H54 (cell line): ENCODE results near the gene PIGU.

ENCODE experiments used
- DNase-seq: peaks from one replicate; pipeline ENCODE4 v3.0.0; 2011; ENCODE audit warnings: low spot score, mixed read lengths; ENCODE audit not compliant: insufficient read length
- FAIRE-seq: peaks from 3 replicates; lab custom pipeline; 2011; peaks lifted over from hg19 to GRCh38; lab: Jason Lieb, UNC
- POLR2A ChIP-seq: IDR thresholded peaks from 2 replicates; pipeline ENCODE4 v1.6.1; 2011; ENCODE audit warnings: low read depth, mild to moderate bottlenecking, low read length

PIGU gene

GRCh38 chr20:34544109-34544796 is 132.6 kb downstream of the PIGU start:
- TF ChIP-seq POLR2A = no peak
- DNase-seq (no peak), FAIRE-seq (no peak)

- no peak for TF ChIP-seq POLR2A
- FAIRE-seq = no peak
- no peak for DNase-seq
These were observed 133.3 kb downstream of the PIGU start for GRCh38 chr20:34543463-34544056.

- FAIRE-seq (no peak), DNase-seq (no peak)
- TF ChIP-seq POLR2A = no peak
These were observed 134.5 kb downstream of the PIGU start for GRCh38 chr20:34542439-34542838.

GRCh38 chr20:34541917-34542316 is 135.0 kb downstream of the PIGU start:
- DNase-seq = no peak
- FAIRE-seq = no peak
- no peak for TF ChIP-seq POLR2A

- no peak for FAIRE-seq
- DNase-seq = no peak
- TF ChIP-seq POLR2A = no peak
These were observed 135.5 kb downstream of the PIGU start for GRCh38 chr20:34541264-34541901.

GRCh38 chr20:34540596-34541263 is 136.2 kb downstream of the PIGU start:
- TF ChIP-seq POLR2A = no peak
- FAIRE-seq (no peak), DNase-seq (no peak)

- DNase-seq (no peak), FAIRE-seq (no peak)
- TF ChIP-seq POLR2A = no peak
These were observed 137.1 kb downstream of the PIGU start for GRCh38 chr20:34539756-34540155.

GRCh38 chr20:34538671-34539123 is 138.2 kb downstream of the PIGU start:
- TF ChIP-seq POLR2A = no peak
- FAIRE-seq = no peak

GRCh38 chr20:34537651-34538050 is 139.2 kb downstream of the PIGU start:
- DNase-seq (no peak), FAIRE-seq (no peak)
- no peak for TF ChIP-seq POLR2A

More at GRCh38 chr20:34538671-34539123, 138.2 kb downstream of the PIGU start:
- DNase-seq = no peak

GRCh38 chr20:34536798-34537394 is 140.0 kb downstream of the PIGU start:
- FAIRE-seq (no peak), DNase-seq (no peak)
- no peak for TF ChIP-seq POLR2A

GRCh38 chr20:34535857-34536256 is 141.0 kb downstream of the PIGU start:
- FAIRE-seq = no peak
- DNase-seq = no peak
- TF ChIP-seq POLR2A = no peak

GRCh38 chr20:34535301-34535840 is 141.5 kb downstream of the PIGU start:
- FAIRE-seq = no peak

GRCh38 chr20:34534391-34535165 is 142.3 kb downstream of the PIGU start:
- DNase-seq (no peak), FAIRE-seq (no peak)
- TF ChIP-seq POLR2A = no peak

More at GRCh38 chr20:34535301-34535840, 141.5 kb downstream of the PIGU start:
- TF ChIP-seq POLR2A = no peak
- DNase-seq = no peak
